Measurements from ENCODE around the gene ARHGAP15.

DNA sequence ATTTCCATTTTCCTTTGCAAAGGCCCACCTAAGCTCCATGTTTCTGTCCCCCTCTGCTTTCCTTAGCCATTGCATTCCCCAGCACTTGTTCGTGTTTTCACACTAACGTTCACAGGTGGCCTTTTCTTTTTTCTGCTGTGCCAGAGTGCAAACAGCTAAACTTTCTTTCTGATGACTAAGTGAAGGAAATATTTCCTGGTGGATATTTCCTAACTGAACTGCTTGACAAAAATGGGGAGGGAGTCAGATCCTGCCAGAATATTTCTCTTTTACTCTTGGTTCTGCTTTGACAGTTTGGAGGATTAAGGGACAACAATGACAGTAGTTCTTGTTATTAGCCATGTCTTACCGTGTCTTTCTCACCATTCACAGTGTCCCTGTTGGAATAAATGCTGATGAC, 344.0 kb downstream of the ARHGAP15 start:
- TF ChIP-seq, protein P1, sequence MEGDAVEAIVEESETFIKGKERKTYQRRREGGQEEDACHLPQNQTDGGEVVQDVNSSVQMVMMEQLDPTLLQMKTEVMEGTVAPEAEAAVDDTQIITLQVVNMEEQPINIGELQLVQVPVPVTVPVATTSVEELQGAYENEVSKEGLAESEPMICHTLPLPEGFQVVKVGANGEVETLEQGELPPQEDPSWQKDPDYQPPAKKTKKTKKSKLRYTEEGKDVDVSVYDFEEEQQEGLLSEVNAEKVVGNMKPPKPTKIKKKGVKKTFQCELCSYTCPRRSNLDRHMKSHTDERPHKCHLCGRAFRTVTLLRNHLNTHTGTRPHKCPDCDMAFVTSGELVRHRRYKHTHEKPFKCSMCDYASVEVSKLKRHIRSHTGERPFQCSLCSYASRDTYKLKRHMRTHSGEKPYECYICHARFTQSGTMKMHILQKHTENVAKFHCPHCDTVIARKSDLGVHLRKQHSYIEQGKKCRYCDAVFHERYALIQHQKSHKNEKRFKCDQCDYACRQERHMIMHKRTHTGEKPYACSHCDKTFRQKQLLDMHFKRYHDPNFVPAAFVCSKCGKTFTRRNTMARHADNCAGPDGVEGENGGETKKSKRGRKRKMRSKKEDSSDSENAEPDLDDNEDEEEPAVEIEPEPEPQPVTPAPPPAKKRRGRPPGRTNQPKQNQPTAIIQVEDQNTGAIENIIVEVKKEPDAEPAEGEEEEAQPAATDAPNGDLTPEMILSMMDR (IDR thresholded peaks at IDR 0.05), result no peak
- no peak for TF ChIP-seq ZFX (IDR thresholded peaks at IDR 0.05; ENCODE audit: borderline replicate concordance)

All from 22Rv1 (cell line).